Ramos (cell line): ENCODE data around the gene SIGMAR1.

Source experiments
- in situ Hi-C: fragments of 300-500 bp; cut with MboI; formaldehyde crosslinking; loops from one replicate; pipeline ENCODE4 v1.14.3; 2022; ENCODE audit warnings: low sequenced_read_pairs; ENCODE audit not compliant: unreplicated experiment

Gene SIGMAR1

GRCh38 chr9:34584970-34585369, 52.6 kb downstream of the SIGMAR1 start:
- in situ Hi-C loops: loop anchor here (25.0 kb wide), 1 partner anchor 148 kb away; no protein-coding TSS in a partner anchor
